Cerebellar nuclear complex (tissue), 1 donor: ENCODE results near the gene MEIS3.
A peak's percentile ranks its signal among the peaks of the same experiment; 100 is the strongest.

Experiments
- DNase-seq, 2 experiments: peaks; one replicate each; lab custom pipeline; 2025; lab: John Stamatoyannopoulos, UW

MEIS3 gene

DNA sequence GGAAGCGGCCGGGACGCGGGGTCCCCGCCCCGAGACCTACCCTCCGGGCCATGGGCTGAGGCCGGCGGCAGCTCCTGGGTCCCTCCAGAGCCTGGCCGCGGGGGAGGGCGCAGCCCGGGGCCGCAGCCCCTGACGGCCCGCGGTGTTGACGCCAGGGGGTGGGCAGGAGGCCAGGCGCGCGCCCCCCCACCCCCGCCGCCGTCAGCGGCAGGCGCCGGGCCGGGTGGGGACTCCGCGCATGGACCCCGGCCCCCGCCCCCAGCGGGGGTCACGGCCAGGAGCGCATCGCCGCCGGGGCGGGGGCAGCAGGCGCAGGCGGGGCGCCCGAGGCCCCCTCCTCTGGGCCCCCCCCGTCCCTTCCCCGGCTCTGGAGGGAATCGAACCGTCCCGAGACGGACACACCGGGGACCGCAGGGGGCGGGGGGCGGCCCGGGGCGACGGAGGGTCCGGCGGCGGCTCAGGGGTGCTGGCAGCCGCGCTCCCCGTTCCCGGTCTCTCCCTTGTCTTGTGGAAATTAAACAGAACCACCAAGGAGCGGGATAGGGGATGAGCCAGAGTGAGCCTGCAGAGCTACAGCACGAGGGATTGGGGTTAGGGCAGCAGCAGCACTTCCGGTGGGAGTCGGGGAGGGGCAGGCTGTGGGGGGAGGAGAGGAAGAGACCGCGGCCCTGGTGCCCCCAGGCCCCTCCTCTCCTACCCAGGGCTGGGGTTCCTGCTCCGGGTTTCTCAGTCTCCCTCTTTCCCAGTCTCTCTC, at the start of gene MEIS3:
Gene MEIS3 (minus strand): TSS at position 498 of the 754 bp plus-strand sequence. CDS start 446 bp downstream, at position 52.
- no peak for DNase-seq

DNA sequence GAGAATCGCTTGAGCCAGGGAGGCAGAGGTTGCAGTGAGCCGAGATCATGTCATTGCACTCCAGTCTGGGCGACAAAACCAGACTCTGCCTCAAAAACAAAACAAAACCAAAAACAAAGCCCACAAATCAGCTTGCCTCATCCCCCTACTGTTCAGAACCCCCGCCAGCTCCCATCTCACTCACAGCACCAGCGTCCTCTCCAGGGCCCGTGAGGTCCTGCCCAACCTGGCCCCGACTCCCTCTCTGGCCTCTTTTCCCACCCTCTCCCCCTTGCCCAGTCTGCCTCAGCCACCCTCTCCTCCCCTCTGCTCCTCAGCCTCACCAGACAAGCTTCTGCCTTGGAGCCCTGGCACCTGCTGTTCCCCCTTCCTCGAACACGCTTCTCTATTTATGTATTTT, 48.6 kb upstream of the MEIS3 start:
- no peak for DNase-seq

DNA sequence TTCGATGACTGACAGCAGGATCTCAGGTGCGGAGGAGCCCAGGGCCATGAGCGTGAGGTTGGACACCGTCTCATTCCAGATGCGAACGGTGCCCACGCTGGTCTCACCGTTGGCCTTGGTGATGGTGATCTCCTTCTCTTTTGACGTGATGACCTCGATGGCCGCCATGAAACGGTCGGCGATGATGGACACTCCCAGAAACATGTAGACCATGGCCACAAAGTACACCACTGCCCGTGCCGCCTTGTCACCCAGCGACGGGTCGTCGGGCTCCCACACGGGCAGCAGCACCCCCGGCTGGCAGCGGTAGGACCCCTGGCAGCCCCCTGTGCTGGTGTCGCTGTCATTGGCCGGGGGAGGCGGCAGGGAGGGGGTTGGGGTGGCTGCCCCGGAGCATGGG, 46.6 kb upstream of the MEIS3 start:
- DNase-seq: no peak

DNA sequence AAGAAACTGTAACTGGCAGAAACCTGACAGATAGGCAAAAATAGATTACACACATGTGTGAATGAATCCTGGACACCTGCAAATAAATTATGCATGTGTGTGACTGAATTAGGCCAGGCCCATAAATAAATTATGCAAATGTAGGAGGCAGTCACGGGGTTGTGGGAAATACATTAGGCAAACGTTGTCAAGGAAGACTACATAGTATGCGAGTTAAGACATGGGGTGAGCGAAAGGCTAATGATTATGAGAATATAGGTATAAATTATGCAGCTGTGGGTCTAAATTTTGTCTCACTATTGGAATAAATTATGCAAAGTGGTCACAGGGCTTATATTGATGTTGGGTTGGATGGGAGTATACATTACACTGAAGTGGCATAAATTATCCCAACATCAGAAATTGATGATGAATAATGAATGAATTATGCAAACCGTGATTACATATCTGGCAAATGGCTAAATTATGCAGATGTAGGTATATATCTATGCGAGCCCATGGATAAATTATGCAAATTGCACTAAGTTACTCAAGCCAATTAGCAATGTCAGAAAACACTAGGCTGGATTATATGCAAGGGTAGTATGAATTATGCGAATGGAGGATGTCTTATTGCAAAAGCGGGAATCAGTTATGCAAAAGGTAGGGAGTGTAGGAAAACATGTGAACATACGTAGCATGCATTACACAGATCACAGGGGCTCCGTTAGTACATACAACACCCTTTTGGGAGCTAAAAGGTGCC, 45.5 kb upstream of the MEIS3 start:
- no peak for DNase-seq

DNA sequence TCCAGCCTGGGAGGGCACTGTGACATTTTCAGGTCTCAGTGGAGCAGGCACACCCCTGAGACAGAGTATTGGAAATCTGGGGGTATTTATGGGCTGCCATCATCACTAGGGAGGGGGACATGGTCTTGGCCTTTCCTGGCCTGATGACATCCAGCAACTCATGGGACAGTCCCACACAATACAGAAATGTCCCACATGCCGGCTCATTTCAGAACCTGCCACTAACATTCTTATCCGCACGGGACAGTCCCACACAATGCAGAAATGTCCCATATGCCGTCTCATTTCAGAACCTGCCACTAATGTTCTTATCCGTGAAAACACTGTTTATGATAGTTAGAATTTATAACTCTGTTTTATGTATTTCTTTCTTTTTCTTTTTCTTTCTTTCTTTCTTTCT, 42.5 kb upstream of the MEIS3 start:
- DNase-seq: no peak

DNA sequence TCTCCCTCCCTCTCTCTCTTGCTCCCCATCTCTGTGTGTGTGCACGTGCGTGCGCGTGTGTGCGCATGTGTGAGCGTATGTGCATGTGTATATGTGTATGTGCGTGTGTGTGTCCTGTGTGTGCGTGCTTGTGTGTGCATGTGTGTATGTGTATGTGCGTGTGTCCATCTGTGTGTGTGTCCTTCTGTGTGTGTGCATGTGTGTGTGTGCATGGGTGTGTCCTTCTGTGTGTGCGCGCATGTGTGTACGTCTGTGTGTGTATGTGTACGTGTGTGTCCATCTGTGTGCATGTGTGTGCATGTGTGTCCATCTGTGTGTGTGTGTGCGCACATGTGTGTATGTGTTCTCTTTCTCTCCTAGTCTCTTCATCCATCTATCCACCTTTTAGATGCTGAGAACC, 40.1 kb upstream of the MEIS3 start:
- no peak for DNase-seq

DNA sequence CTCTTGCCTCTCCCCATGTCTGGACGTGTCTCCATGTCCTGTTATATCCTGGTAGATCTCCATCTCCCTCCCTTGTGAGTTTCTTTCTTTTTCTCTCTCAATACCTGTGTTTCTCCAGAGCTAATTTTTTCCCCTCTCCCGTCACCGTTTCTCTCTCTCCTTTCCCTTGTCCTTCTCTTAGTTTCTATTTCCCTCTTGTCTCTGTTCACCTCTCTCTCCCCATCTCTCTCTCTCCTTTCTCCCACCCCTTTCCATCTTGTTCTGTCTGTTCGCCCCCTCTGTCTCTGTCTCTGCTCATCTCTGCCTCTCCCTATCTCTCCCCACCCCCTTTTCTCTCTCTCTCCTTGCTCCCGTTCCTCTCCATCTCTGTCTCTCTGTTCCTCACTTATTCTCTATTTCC, 39.3 kb upstream of the MEIS3 start:
- DNase-seq: no peak

DNA sequence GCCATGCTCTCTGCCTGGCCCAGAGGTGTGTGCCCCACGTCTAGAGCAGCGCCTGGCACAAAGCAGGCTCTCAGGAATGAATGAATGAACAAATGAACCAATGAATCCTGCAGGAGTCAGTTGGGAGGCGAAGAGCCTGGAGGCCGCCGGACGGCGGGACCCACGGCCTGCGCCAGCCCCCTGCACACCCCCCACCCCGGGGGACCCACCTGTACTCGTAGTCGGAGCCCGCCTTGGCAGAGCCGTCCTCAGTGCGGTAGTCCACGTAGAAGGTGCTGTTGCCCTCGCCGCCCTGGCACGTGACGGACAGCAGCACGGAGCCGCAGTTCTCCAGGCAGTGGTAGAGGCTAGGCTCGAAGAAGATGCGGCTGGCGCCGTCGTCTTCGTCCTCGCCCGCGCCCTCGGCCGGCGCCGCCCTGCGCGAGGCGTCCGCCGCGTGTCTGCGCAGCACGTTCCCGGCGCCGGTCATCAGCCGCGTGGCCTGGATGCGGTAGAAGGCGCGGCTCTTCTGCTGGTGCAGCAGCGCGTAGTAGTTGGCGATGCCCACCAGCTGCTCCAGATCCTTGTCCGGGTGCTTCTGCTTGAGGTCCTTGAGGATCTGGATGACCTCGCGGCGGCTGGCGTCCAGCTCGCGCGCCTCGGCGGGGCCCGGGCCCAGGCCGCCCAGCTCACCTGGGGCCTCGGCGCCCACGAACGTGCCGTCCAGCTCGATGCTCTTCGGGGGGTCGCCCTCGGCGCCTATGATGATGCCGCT, 37.6 kb upstream of the MEIS3 start:
- no peak for DNase-seq

DNA sequence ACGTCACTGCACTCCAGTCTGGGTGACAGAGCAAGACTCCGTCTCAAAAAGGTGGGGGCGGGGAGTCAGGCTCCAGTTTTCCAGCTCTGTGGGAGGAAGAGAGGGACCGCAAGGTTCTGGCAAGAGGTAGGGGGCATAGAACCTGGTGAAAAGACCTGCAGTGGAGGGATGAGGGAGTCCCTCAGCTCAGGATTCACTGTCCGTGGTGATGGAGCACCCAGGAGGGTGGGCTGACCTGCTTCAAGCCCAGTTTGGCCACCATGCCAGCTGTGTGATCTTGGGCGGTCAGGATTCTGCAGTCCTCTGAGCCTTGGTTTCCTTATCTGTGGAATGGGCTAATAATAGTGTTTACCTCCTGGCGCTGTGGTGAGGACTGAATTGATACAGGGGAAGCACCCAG, 31.2 kb upstream of the MEIS3 start:
- DNase-seq: no peak

DNA sequence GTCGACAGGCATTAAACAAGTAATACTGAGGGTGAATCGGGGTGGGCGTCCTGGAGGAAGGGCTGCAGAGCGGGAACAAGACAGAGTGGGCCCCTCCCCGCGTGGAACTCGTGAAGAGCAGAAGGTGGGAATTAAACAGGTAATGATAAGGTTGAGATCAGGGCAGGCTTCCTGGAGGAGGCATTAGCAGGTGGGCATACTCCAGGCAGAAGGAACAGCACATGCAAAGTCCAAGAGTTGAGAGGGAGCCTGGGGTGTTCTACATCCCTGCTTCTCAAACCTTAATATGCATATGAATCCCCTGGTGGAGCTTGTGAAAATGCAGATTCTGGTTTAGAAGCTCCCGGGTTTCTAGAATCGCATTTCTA, 29.0 kb upstream of the MEIS3 start:
- no peak for DNase-seq

DNA sequence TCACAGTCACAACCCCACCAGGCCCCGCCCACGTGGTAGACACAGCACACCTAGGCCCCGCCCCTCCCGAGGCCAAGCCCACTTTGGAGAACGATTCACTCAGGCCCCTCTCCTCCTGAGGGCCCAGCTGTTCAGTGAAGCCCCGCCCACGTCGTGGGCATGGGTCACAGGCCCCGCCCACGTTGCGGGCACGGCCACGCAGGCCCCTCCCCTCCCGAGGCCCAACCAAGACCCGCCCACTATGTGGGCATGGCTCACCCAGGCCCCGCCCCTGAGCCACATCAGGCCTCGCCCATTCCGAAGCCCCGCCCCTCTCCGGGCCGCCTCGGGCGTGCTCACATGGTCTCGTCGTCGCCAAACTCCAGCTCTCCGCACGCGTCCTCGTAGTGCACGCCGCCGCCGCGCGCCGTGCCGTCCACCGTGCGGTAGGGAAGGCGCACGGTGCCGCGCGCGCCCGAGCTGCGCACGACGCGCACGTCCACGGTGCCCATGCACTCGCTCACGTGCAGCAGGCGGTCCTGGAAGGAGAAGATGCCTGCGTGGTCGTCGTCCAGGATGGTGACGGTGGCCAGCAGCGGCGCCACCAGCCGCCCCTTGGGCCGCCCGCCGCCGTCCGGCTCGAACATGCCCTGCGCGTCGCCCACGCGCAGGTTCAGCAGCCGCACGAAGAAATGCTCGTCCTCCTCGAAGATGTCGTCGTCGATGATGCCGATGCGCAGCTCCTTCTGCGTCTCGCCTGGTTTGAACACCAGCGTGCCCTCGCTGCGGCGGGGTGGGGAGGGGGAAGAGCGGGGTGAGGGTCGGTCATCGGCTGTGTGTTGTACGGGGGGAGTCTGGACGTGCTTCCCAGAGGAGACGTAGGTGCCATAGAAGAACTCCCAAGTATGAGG, 28.4 kb upstream of the MEIS3 start:
- DNase-seq: no peak

DNA sequence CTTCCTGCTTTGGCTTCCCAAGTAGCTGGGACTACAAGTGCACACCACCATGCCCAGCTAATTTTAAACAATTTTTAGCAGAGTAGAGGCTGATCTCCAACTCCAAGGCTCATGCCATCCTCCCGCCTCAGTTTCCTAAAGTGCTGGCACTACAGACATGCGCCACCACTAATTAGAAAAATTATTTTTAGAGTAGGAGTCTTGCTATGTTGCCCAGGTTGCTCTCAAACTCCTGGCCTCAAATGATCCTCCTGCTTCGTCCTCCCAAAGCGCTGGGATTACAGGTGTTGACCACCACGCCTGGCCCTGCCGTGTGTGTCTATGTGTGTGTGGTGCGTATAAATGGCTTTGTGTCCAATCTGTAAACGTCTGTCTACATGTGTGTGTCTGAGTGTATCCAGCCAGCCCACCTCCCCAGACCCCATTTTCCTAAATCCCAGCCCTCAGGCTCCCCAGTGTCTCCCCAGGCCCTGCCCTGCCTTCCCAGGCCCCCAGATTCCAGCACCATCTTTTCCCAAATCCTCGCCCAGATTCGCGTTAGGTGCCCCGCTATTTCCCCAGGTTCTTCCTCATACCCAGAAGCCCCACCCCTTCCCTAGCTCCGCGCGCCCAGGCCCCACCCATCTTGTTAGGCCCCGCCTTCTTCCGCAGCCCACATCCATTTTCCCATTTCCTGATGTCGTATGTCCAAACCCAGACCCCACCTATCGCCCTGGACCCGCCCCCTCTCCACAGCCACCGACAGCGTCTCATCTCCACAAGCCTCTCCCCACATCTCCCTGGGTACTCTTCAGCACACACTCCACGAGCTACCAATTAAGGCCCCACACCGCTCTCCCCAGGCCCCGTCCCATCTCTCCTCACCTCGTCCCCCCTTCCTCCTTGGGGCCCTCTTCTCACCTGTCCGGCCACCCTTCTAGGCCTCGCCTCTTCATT, 27.5 kb upstream of the MEIS3 start:
- no peak for DNase-seq

DNA sequence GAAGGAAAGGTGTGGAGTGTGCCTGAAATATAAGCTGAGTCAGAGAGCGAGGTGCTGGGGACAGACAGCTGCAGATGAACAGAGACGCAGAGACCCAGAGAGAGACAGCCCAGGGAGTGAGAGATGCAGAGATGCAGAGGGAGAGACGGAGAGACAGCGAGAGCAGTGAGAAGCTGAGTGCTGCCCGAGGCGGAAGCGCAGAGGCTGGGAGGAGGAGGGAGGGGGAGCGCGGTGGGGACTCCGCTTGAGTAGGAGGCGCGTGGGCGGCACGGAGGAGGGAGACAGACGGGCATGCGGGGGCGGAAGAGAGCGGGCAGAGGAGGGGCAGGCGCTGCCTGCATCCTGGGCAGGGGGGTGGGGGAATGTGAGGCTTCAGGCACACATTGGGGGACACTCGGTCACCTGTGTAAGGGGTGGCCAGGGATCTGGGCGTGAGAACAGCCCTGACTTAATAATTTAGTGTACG, 26.6 kb upstream of the MEIS3 start:
- peak; percentile 21 to 56 for DNase-seq

DNA sequence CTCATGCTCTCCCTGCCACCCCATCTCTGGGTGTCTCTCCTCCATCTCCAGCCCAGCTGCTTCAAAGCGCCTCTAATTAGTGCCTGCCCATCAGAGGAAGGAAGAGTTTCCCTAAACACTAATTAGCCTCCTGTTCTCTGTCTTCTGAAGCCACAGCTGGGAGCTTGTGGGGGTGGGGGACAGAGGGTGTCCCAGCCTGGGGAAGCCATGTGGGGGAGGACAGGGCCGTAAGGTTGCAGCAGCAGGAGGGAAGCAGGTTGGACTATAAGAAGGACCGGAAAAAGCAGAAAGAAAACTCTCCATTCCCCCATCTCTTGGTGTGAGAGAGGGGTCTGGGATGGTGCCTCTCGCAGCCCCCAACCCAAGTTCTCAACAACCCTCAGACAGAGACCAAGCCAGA, 26.2 kb upstream of the MEIS3 start:
- no peak for DNase-seq

DNA sequence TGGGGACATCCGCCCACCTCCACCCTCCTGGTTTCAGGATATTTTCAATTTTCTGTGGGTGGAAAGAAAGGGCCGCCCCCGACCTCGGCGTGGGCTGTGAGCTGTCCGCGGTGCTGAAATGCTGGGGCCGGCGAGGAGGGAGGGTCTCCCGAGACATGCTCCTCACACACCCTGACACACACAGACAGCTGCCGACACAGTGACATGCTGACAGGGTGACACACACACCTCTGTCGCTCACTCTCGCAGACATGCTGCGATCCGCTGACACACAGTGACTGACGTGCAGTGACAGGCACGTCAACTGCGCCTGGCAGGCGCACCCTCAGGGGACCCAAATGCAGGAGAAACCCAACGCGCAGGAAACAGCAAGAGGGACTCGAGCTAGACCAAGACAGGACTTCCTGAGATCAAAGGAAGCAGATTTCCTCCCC, 25.1 kb upstream of the MEIS3 start:
- DNase-seq: no peak

DNA sequence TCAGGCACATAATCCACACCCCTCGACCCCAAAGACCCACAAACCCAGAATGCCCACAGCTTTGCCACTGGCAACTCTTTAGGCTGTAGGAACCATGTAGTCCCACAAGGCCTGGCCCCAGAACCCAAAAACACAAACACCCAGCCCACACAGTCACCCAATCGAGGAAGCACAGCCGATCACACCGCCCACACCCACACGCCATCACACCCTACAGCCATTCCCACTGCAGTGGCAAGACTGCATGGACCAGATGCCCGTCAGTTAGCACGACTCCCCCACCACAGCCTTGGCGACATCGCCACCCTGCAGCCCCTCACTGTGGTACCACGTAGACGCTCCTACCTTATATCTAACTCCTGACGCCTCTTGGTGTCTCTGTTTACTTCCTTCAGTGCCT, 24.0 kb upstream of the MEIS3 start:
- DNase-seq: no peak

DNA sequence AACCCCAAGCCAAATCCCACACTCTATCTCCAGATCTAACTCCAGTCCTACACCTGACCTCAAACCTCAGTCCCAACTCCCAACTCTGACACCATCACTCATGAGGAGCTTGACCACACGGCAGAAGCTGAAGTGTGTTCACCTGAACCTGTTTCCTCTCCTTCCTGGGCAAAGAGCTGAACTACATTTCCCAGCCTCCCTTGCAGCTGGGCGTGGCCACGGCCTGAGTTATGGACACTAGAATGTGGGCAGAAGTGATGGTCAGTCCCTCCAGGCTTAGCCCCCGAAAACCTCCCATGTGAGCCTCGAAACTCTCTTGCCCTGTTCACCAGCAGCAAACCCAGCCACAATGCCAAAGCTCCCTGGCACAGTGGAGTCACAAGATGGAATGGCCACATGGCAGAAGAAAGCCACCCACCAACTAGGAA, 19.5 kb upstream of the MEIS3 start:
- DNase-seq: no peak

DNA sequence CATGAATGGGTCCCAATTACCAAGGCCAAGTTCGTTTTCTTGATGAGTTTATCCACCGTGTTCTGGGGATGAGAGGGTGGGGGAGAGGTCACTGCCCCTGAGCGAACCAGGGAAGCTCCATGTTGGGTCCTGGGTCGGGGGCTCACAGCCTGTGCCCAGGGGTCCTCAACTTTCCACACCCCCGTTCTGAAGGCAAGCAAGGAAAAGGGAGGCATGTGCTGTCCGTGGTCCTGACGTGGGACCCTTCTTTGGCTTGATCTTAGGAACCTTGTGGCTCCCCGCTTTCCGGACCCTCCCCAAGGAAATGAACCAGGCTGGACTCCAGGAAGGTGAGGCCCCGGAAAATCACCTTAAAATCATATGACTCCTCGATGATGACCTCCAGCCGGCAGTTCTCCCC, 18.2 kb upstream of the MEIS3 start:
- DNase-seq: no peak

DNA sequence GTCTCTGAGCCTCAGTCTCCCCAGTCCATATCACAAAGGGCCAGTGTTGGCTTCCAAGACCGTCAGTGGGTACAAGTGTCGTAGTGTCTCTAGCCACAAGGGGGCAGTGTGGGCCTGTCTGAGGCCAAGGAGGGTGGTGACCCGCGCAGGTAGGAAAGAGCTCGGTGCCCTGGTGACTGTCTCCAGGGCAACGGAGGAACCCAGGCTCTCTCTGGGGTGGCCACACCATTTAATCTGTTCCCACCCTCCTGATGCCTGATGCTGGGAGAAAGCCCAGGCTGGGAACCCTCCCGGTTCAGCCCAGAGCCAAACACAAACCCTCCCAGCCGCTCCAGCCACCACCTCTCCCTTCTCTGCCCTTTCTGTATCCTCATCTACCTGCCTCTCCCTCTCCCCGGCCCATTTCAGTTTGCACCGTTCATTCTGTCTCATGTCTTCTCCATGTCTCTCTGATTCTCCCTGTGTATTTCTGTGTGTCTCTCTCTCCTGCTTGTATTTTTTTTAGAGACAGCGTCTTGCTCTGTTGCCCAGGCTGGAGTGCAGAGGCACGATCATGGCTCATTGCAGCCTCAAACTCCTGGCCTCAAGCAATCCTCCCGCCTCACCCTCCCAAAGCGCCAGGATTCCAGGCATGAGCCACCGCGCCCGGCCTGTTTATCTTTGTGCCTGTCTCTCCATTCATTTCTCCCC, 17.5 kb upstream of the MEIS3 start:
- peak in 1 of 2 experiments; percentile 83 for DNase-seq

DNA sequence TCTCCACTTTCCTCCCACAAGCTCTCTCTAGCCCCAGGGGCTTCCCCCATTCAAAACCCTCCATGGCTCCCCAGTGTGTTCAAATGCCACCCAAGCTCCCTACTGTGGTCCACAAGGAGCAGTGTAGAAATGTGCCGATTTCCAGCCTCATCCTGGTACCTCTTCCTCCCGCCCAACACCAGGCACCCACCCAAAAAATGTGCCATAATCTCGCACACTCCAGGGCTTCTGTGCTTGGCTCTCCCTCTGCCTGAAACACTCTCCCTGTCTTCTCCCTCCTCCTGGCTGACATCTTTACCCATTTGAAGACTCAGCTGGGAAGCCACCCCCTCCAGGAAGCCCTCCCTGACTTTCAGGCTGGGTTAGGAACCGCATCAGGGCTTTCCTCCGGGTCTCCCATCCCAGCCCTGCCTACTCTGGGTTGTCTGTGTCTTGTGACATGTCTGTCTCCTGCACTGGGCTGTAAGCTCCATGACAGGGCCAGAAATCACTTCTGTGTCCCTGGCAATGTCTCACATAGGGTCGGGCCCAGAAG, 16.6 kb upstream of the MEIS3 start:
- no peak for DNase-seq
